ENCODE measurements around the gene DLG5.

DLG5 gene

GRCh38 chr10:77932016-77932715 is 5.6 kb upstream of the DLG5 start:
- Histone ChIP-seq H3K4me2 (ENCODE audit: insufficient read depth, low read length) (no peak overlapping the region), H3K27me3 (ENCODE audit: insufficient read depth, low read length, poor library complexity) (peaks cover 25% of the 10 kb centered on the region), H3K4me1 (ENCODE audit: insufficient read depth, low read length) (peaks cover 7% of the 10 kb centered on the region), H3K79me2 (ENCODE audit: insufficient read depth, low read length) (no peaks in the 10 kb centered on the region), H3K9me3 (ENCODE audit: insufficient read depth, low read length, severe bottlenecking) (no peaks in the 10 kb centered on the region), H3K36me3 (ENCODE audit: insufficient read depth, low read length) (no peaks in the 10 kb centered on the region), H3K4me3 (ENCODE audit: low read depth in 1 of 2, low read length in 2 of 2) (no peak overlapping the region), H2AFZ (ENCODE audit: low read depth, low read length) (no peak overlapping the region), H4K20me1 (ENCODE audit: insufficient read depth, low read length) (no peaks in the 10 kb centered on the region), H3K27ac (ENCODE audit: low read length) (no peak overlapping the region), H3K9ac (ENCODE audit: low read depth, low read length) (no peak overlapping the region)
- no peak for DNase-seq
- TF ChIP-seq CTCF (IDR thresholded peaks at IDR 0.05; ENCODE audit: borderline replicate concordance, extremely low read depth, low read length, poor library complexity, severe bottlenecking): no peak
- no peak for TF ChIP-seq EZH2 (IDR thresholded peaks at IDR 0.05; ENCODE audit: borderline replicate concordance, low read depth, low read length, severe bottlenecking)
- no peak for ATAC-seq (ENCODE audit: insufficient read depth, low read depth)

GRCh38 chr10:77927402-77928246 is 1.1 kb upstream of the DLG5 start:
- peaks cover 30% of the 10 kb centered on the region for H3K27me3 ChIP-seq (ENCODE audit: insufficient read depth, low read length, poor library complexity)
- no peak overlapping the region for H3K27ac ChIP-seq (ENCODE audit: low read length)
- peaks cover 11% of the 10 kb centered on the region for H4K20me1 ChIP-seq (ENCODE audit: insufficient read depth, low read length)
- peak overlapping the region; percentile 40 to 70; a peak in 3 of 4 replicates for H3K4me3 ChIP-seq (ENCODE audit: low read depth in 1 of 2, low read length in 2 of 2)
- H3K36me3 ChIP-seq (ENCODE audit: insufficient read depth, low read length): peaks cover 3% of the 10 kb centered on the region; the same call in 1 of the 2 replicates
- TF ChIP-seq CTCF (IDR thresholded peaks at IDR 0.05; ENCODE audit: borderline replicate concordance, extremely low read depth, low read length, poor library complexity, severe bottlenecking) (no peak), EZH2 (IDR thresholded peaks at IDR 0.05; ENCODE audit: borderline replicate concordance, low read depth, low read length, severe bottlenecking) (peak; percentile 90)
- DNase-seq (no peak), ATAC-seq (ENCODE audit: insufficient read depth, low read depth) (no peak)
- H3K4me1 ChIP-seq (ENCODE audit: insufficient read depth, low read length): peaks cover 31% of the 10 kb centered on the region
- peak overlapping the region; percentile 76 for H3K9ac ChIP-seq (ENCODE audit: low read depth, low read length)
- H3K79me2 ChIP-seq (ENCODE audit: insufficient read depth, low read length): peaks cover 35% of the 10 kb centered on the region
- H3K4me2 ChIP-seq (ENCODE audit: insufficient read depth, low read length): peak overlapping the region; percentile 84
- H2AFZ ChIP-seq (ENCODE audit: low read depth, low read length): peak overlapping the region; percentile 75
- no peaks in the 10 kb centered on the region for H3K9me3 ChIP-seq (ENCODE audit: insufficient read depth, low read length, severe bottlenecking)

GRCh38 chr10:77925795-77926565 is 575 bp downstream of the DLG5 start:
- TF ChIP-seq EZH2 (IDR thresholded peaks at IDR 0.05; ENCODE audit: borderline replicate concordance, low read depth, low read length, severe bottlenecking) (no peak), CTCF (IDR thresholded peaks at IDR 0.05; ENCODE audit: borderline replicate concordance, extremely low read depth, low read length, poor library complexity, severe bottlenecking) (peak; percentile 24)
- H3K4me3 ChIP-seq (ENCODE audit: low read depth in 1 of 2, low read length in 2 of 2): peak overlapping the region; percentile 52 to 70
- H3K27me3 ChIP-seq (ENCODE audit: insufficient read depth, low read length, poor library complexity): peaks cover 30% of the 10 kb centered on the region
- peak; percentile 67 for ATAC-seq (ENCODE audit: insufficient read depth, low read depth)
- H4K20me1 ChIP-seq (ENCODE audit: insufficient read depth, low read length): peaks cover 26% of the 10 kb centered on the region
- H3K4me1 ChIP-seq (ENCODE audit: insufficient read depth, low read length): peaks cover 31% of the 10 kb centered on the region
- peak overlapping the region; percentile 84 for H3K4me2 ChIP-seq (ENCODE audit: insufficient read depth, low read length)
- peak overlapping the region; percentile 58; the same call in 1 of the 2 replicates for H3K27ac ChIP-seq (ENCODE audit: low read length)
- H3K36me3 ChIP-seq (ENCODE audit: insufficient read depth, low read length): peaks cover 3% of the 10 kb centered on the region; the same call in 1 of the 2 replicates
- H2AFZ ChIP-seq (ENCODE audit: low read depth, low read length): peak overlapping the region; percentile 75
- peak overlapping the region; percentile 76 for H3K9ac ChIP-seq (ENCODE audit: low read depth, low read length)
- no peaks in the 10 kb centered on the region for H3K9me3 ChIP-seq (ENCODE audit: insufficient read depth, low read length, severe bottlenecking)
- peaks cover 50% of the 10 kb centered on the region for H3K79me2 ChIP-seq (ENCODE audit: insufficient read depth, low read length)
- DNase-seq: peak; percentile 49
